ENCODE measurements around the gene HAX1.

GRCh38 chr1:154253671-154254070 is 18.8 kb upstream of the HAX1 start:
- TF ChIP-seq, protein P1, sequence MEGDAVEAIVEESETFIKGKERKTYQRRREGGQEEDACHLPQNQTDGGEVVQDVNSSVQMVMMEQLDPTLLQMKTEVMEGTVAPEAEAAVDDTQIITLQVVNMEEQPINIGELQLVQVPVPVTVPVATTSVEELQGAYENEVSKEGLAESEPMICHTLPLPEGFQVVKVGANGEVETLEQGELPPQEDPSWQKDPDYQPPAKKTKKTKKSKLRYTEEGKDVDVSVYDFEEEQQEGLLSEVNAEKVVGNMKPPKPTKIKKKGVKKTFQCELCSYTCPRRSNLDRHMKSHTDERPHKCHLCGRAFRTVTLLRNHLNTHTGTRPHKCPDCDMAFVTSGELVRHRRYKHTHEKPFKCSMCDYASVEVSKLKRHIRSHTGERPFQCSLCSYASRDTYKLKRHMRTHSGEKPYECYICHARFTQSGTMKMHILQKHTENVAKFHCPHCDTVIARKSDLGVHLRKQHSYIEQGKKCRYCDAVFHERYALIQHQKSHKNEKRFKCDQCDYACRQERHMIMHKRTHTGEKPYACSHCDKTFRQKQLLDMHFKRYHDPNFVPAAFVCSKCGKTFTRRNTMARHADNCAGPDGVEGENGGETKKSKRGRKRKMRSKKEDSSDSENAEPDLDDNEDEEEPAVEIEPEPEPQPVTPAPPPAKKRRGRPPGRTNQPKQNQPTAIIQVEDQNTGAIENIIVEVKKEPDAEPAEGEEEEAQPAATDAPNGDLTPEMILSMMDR (conservative IDR thresholded peaks at IDR 0.05; ENCODE audit: low read depth, low read length) = no peak
- no peak for TF ChIP-seq EZH2 (IDR thresholded peaks at IDR 0.05; ENCODE audit: low read length, unreplicated experiment)

Data from PC-3 (cell line).